Measurements from ENCODE around the gene UGCG.
"Not testable (repeated sequence)": the region's sequence is repeated elsewhere in the genome, so short reads cannot be mapped to it uniquely, and the experiment has no call there.

The UGCG gene

DNA sequence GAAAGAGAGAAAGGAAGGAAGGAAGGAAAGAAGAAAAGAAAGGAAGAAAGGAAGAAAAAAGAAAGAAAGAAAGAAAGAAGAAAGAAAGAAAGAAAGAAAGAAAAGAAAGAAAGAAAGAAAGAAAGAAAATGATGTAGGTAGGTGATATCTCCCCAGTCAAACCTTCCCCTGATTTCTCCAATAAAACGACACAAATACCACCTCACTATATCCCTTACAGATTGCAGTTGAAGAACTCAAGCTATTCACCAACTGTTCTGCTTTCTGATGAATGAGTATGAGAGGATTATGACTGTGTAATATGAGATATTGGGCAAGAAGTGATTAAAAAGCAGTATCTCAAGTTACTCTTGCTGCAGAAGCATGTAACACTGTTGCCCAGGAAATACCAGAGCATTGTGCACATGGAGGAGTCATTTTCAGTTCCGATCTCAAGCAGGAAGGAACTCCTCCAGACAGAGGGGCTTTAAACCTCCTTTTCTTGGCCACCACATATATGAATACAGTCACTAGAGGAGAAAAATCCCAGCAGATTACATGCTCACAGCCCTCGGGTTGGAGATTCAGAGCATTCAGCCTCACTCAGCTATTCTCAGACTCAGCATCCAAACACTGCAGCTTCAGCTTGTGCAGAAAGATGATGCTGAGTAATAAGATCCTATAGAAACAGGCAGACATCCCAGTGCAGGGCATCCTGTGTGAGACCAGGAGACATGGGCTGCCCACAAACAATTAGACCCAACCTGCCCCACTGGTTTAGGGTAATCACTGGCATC is 61.4 kb downstream of the UGCG start:
- DNase-seq, result peak; percentile 92 to 94

DNA sequence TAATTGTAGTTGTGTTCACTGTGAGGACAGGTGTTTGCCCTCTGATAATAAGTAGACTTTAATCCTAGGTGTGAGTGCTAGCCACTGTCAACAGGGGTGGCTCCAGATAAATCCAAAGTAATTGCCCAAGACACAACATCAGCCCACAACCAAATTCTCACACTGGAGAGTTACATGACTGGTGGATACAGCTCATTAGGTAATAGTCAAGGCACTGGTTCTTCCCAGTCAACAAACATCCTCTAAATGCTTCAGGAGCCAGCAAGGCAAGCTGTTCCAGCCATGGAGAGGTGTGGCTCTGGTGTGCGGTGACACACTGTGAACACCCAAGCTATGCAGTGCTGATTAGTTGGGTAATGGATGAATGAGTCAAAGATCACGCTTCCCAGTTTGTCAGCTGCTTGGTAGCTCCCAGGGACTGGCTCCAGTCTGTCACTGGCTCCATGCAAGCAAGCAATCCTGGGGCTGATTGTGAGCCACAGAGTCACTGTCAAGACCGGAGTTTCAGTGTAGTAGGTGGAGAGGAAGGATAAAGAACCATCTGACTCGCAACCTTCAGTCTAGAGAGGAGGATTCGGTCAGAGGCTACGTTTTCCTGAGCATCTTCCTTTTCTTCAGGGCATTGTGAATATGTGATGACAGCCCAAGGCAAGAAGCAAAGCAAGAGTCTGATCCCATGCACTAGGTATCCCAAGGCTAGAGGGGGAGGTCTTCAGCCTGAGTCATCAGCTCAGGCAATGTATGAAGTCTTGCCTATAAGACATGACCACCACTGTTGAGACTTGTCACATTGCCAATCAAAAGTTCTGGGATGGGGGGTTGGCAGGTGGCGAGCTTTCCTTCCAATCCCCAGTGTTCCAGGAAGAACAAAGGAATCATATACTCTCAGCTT is 63.1 kb downstream of the UGCG start:
- DNase-seq, result no peak

DNA sequence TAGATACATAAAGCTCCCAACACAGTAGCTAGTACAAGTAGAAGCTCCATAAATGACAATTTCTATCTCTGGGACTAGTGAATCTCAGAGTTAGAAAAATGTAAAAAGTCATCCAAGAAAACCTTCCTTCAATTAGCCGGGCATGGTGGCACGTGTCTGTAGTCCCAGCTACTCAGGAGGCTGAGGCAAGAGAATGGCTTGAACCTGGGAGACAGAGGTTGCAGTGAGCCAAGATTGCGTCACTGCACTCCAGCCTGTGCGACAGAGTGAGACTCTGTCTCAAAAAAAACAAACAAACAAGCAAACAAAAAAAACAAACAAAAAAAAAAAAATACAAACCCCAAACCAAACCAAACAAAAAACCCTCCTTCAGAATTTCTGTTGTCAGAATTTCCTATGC is 63.9 kb downstream of the UGCG start:
- DNase-seq, result not testable (repeated sequence)

GRCh38 chr9:111961009-111961408 is 64.4 kb downstream of the UGCG start:
- no peak for DNase-seq

- DNase-seq, result no peak
Measured at GRCh38 chr9:111961575-111961974, 65.0 kb downstream of the UGCG start.

GRCh38 chr9:111962021-111962420 is 65.4 kb downstream of the UGCG start:
- no peak for DNase-seq

DNA sequence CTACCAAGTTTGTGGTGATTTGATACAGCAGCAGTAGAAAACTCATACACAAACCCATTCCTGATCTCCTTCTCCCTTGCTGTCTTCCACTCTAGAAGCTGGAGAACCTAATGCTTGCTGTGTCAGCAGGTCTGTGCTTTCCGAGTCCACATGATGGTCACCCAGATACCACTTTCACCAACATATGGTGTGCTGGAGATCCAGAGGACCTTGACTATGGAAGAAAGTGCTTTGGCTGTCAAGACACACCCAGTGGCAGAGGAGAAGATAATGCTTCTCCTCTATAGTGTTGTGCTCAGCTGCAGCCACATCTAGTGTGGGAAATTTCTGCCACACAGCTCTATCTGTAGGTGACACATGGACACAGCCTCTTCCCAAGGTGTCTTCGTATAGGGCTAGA is 67.4 kb downstream of the UGCG start:
- no peak for DNase-seq

DNA sequence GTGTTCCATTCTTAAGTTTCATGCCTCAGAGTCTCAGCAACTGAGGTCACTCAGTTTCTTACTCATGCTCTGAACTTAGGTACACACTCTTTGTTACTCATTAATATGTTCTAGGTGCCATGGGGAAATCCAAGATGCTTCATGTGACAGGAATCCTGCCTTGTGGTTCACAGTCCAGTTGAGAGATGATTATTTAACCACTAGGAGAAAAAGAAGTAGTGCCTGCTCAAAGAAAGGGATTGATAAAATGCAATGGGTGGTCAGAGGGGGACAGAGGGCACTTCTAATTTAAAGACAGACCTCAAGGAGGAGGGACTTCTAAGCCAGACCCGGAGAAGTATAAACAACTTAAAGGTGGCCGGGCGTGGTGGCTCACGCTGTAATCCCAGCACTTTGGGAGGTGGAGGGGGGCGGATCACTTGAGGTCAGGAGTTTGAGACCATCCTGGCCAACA is 69.0 kb downstream of the UGCG start:
- no peak for DNase-seq

GRCh38 chr9:111966124-111966723 is 69.6 kb downstream of the UGCG start:
- no peak for DNase-seq

- peak; percentile 21 to 45 for DNase-seq
Measured at GRCh38 chr9:111966861-111967291, 70.3 kb downstream of the UGCG start.

DNA sequence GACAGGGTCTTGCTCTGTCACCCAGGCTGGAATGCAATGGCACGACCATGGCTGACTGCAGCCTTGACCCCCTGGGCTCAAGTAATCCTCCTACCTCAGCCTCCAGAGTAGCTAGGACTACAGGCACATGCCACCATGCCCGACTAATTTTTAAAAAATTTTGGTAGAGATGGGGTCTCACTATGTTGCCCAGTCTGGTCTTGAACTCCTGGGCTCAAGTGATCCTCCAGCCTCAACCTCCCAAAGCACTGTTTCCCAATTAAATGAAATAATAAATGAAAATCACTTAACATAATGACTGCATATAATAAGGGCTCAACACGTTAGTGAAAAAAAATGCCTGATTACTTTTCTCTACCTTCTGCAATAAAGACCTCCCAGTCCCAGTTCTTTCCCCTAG is 71.0 kb downstream of the UGCG start:
- DNase-seq, result no peak

- DNase-seq, result no peak
Measured at GRCh38 chr9:111969061-111969460, 72.4 kb downstream of the UGCG start.

- DNase-seq, result no peak
Measured at GRCh38 chr9:111969622-111970021, 73.0 kb downstream of the UGCG start.

GRCh38 chr9:111970827-111971226 is 74.2 kb downstream of the UGCG start:
- DNase-seq, result no peak

DNA sequence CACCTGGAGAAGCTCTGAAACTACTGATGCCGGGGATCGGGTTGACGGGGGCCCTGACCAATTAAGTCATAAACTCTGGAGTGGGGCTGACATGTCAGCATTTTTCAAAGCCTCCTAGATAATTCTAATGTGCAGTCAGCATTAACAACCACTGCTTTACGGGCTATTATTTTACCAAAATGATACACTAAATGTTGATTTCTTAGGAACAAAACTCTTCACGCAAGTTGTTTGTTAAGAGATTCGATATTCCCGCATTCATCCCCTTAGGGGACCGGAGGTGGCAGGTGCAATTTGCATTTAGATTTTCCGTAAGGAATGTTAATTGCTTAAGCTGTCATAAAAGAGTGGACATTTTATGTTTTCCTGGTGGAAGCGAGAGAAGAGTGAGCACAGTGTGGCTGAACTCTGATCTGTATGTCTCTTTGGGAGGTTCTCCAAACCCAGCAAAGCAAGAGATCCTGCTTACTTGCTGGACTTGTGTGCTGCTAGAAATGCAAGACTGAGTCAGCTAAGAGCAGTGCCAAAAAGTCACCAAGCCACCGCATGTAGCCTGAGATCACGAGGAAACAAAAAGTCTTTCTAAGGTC is 77.6 kb downstream of the UGCG start:
- no peak for DNase-seq

DNA sequence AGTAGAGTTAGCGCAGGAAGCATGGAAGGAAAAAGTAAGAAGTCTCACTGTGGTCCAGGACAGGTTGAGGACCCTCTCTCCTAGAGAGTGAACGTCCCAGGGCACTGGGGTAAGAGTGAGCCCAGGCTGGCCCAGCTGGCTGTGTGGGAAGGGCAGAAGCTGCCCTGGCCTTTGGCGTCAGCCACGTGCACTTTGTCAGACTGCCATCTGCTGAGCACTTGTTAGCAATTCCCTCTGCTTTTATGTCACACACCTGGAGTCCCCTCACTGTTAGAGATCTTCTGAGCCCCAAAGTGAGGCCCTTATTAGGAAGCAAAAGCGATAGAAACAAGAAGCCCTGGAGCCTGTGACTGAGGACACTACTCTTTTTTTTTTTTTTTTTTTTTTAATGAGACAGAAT is 79.1 kb downstream of the UGCG start:
- no peak for DNase-seq

DNA sequence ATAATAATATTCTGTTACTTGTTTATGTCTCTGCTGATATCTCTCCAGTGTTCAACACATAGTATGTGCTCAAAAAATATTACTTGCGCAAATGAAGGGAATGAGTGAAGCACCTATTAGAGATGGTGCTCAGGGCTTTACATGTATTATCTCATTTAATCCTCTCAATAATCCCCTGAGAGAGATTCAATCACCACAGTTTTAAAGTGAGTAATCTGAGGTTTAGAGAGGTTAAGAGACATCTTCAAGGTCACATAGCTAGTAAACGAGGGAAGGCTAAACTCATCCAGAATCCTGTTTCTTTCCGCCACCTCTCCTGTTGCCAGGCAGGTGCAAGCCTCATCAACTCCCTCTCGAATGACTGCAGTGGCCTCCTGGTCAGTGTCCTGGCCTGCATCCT is 82.0 kb downstream of the UGCG start:
- no peak for DNase-seq

DNA sequence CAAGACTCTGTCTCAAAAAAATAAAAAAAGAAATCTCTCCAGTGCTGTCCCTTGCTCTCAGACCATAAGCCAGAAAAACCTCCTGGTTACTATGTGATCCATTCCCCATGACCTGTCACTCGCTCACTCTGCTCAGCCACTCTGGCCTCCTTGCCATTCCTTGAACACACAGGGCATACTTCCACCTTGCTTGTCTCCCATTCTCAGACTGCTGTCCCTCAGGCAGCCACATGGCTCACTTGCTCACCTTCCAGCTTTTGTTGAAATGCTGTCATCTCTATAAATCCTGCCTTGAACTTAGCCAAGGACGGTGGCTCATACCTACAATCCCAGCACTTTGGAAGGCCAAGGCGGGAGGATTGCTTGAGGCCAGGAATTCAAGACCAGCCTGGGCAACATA is 82.9 kb downstream of the UGCG start:
- no peak for DNase-seq

DNA sequence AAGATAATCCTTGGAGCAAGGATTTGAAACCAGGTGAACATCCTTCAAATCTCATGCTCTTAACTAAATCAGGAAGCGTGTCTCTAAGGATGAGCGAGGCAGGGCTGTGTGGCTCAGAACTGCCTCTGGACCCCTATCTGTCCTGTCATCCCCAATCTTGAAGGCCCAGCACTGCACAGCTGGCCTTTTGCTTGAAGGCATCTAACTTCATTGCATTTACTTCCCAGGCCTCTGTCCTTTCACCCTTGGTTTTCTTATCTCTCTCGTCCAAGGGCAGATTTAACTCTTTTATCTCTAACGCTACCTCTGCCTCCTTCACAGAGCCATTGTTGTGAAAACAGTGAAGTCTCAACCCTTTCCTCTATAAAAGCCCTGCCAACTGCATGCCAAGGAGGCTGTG is 83.8 kb downstream of the UGCG start:
- no peak for DNase-seq

GRCh38 chr9:111983484-111983908 is 86.9 kb downstream of the UGCG start:
- peak; percentile 17 to 31 for DNase-seq

DNA sequence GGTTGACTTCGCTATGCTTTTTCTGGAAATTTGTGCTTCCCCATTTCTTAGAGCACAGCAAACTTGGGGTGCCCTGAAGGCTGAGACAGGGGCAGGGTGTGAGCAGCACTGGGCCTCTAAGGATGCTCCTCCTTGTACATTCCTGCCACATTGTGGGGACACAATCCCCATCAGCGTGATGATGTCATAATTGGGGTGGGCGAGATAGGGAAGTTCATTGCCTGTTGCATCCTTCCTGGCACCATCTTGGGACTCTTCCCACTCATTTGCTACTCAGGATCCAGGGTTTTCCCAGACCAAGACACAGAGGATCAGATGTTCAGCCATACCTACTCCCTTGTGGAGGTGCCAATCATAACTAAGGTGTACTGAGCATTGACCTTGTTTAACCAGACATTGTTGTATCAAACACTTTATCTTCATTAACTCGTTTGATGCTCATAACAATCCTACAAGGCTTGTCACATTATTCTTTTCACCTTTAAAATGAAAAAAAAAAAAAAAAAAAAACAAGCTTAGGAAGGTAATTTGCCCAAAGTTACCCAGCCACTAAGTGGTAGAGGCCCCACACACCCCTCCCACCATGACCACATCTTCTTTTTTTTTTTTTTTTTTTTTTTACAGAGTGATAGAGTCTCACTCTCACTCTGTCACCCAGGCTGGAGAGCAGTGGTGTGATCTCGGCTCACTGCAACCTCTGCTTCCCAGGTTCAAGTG is 87.6 kb downstream of the UGCG start:
- DNase-seq, result no peak
